Breast epithelium (tissue), 3 donors: ENCODE results near the gene DNAH8.

Experiments used
- POLR2A ChIP-seq: fragments of 450-650 bp; IDR thresholded peaks from one replicate; pipeline ENCODE4 v1.6.1; 2016; ENCODE audit warnings: antibody characterized with exemption, mild to moderate bottlenecking, moderate library complexity
- POLR2AphosphoS5 ChIP-seq, 3 donors: sonication (generic); formaldehyde crosslinking; IDR thresholded peaks; one replicate each; pipeline ENCODE4 v1.6.1; 2017; ENCODE audit warnings: antibody characterized with exemption in 3 of 3
- TF ChIP-seq, protein P1 (sequence below), 3 donors: fragments of 450-650 bp; IDR thresholded peaks; one replicate each; pipeline ENCODE4 v1.5.1; 2016 to 2017; ENCODE audit warnings: antibody characterized with exemption in 3 of 3, mild to moderate bottlenecking in 3 of 3, moderate library complexity in 3 of 3

- TF ChIP-seq, protein P1, sequence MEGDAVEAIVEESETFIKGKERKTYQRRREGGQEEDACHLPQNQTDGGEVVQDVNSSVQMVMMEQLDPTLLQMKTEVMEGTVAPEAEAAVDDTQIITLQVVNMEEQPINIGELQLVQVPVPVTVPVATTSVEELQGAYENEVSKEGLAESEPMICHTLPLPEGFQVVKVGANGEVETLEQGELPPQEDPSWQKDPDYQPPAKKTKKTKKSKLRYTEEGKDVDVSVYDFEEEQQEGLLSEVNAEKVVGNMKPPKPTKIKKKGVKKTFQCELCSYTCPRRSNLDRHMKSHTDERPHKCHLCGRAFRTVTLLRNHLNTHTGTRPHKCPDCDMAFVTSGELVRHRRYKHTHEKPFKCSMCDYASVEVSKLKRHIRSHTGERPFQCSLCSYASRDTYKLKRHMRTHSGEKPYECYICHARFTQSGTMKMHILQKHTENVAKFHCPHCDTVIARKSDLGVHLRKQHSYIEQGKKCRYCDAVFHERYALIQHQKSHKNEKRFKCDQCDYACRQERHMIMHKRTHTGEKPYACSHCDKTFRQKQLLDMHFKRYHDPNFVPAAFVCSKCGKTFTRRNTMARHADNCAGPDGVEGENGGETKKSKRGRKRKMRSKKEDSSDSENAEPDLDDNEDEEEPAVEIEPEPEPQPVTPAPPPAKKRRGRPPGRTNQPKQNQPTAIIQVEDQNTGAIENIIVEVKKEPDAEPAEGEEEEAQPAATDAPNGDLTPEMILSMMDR (IDR thresholded peaks at IDR 0.05), result no peak
- TF ChIP-seq POLR2AphosphoS5 (IDR thresholded peaks at IDR 0.05) (no peak), POLR2A (no peak)
These were observed 77.2 kb downstream of the DNAH8 start for GRCh38 chr6:38792356-38792755.
